NCI-H128 (cell line): Measurements from ENCODE around the gene PARD3B.

Experiments
- DNase-seq: peaks from one replicate; lab custom pipeline; 2025; ENCODE audit not compliant: unreplicated experiment; lab: John Stamatoyannopoulos, UW

The PARD3B gene

DNA sequence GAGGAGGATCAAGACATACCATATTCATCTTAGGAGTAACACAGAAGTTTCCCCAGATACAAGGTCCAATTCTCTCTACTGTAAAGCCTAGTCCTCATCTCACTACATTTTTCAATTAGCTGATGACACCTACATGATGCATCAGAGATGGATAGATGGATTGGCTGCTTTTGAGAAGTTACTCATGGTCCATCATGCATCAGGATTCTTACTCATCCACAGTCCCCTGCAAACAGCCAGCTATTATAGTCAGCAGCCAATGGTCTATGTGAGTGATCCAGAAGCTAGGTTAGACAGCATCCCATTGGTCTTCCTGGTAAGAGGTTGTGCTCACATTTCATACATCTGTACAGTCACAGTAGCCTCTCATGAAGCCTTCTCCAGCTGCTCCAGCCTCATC is 982.5 kb downstream of the PARD3B start:
- no peak for DNase-seq

DNA sequence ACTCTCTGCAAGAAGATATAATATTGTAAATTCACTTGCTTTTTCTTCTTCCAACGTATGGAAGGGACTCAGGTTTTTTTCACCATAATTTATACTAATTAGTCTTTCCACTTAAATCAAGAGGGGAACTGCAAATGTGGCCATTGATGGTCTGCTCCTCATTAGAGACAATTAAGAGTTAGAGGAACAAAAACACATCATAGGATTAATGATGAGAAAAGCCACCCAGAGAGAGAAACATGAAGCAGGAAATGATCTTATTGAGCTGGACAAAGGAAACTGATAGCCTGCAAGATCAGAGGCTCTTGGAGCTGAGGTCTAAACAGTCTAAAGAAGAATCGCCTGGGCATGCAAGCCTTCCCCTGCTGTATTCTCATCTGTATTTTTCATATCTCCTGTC is 985.8 kb downstream of the PARD3B start:
- no peak for DNase-seq

DNA sequence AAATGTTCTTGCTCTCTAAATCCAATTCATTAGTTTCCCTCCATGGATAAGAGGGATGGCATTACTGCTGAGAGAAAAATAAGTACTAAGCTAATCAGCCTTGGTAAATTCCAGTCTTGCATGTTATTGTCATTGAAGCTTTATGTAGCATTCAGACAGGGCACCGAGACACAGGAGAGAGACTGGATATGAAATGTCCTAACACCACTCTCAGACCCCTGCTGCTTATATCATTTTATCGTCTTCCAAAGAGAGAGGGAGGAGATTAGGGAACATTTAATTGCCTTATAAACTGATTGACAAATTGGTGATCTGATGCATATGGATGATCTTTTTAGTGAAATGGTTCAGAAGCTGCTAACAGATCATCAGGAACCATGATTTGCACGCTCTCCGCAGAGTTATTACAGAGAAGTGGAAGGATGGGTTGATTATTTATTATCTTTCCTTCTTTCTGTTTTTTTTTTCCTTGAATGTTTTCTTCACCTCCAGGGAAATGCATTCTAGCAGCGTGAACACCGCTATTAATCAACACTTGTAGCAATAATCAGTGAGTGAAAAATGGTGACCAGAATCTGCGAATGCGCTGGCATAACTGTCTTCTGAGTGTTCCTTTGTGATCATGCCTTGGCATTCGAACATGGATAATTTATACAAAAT is 986.3 kb downstream of the PARD3B start:
- no peak for DNase-seq

DNA sequence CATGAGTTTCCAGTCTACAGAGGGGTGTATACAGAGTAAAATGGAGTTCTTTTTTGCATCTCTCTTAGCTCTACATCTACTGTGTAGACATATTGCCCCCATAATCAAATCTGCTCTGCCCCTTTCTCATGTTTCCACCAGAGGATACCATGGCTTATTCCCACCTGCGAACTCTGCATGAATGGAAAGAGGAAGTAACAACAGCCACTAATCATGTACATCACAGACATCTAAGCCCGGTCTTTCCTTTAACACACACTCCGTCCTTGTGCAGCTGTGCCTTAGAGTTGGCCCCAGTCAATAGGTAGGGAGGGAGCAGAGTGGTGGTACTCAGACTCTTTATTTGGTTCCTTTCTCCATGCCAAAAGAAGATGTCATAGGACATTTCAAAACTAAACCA is 989.7 kb downstream of the PARD3B start:
- no peak for DNase-seq

DNA sequence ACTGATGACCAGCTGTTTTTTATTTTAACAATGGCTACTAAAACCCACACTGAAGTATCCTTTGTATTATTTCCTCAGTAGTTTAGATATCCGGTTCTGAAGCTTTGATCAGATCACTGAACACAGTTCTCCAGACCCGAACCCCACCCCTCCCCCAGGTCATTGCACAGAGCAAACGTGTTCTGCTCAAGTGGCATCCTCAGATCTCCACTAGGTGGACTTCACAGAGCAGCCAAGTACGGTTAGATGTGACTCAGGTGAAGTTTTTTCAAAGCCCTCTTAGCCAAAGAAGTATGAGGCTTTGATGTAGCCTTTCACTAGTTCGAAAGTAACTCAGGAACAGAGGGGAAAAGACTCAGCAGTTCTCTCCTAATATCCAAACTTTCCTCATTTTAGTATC is 994.3 kb downstream of the PARD3B start:
- DNase-seq = no peak

DNA sequence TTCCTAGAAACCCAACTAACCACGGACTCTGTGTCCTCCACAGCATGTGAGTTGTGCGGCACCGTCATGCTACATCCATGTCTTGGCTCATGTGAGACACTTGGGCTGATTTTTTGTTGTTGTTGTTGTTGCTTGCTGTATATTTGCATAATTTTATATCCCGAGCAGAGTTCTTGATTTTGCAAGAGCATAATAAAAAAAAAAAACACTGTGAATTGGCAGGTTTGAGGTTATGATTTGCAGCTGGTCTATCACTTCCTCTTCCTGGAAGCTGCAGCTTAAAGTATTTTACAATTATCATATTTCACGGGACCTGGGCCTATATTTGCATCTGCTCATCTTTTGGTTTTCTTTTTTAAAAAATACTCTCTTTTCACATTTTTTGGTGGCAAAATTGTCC is 994.8 kb downstream of the PARD3B start:
- DNase-seq = no peak

DNA sequence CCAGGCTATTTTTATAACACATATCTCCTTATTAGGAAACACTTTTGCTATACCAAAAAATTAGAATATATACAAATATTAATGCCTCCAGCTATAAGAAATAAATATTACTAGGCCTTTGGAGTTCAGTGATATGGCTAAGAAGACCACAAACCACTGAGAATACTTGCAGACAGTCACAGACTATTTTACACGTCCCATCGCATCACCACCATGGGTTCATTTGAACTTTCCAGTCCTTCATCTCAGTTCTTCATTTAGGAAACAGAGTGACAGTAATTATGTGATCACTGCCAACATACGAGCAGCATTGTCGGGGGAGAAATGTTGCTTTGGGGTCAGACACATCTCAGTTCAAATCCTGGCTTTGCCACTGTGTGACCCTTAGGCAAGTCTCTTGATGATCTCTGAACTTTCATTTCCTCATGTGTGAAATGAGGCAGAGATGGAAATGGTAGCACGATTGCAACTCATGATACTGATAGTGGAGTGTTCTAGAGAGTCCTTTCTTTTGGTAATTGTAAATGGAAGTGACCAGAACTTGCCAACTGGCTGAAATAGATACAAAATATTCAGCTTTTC is 998.1 kb downstream of the PARD3B start:
- no peak for DNase-seq

DNA sequence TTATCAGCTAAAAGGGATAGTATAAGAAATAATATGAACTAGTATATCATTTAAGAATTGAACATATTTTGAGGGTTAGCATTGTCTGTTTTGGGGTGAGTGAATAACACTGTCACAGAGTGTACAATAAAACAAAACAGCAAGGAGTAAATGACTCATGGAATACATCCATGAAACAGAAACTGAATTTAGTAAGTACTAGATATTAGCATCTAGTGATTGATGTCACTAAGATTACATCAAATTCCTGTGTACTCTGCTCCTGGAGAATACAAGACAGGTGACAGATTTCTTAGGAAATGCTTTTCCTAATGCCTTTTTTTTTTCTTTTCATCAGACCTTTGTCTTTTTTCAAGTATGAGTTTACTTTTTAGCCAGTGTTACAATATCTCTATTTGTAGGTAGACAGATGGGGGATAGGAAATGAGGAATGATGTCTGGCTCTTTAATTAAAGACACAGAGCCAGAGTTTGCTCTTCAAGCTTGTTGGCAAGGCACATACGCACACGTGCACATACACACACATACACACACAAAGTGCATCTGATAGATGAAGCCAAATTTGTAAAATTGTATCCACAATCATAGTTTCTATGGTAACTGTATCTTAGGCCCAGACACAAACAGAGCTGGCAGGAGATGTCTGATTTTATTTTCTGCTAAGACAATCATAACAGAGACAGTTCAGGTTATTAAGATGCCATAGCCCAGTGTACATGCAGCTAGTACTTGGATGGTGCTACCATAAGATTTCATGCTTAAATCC is 998.8 kb downstream of the PARD3B start:
- no peak for DNase-seq

DNA sequence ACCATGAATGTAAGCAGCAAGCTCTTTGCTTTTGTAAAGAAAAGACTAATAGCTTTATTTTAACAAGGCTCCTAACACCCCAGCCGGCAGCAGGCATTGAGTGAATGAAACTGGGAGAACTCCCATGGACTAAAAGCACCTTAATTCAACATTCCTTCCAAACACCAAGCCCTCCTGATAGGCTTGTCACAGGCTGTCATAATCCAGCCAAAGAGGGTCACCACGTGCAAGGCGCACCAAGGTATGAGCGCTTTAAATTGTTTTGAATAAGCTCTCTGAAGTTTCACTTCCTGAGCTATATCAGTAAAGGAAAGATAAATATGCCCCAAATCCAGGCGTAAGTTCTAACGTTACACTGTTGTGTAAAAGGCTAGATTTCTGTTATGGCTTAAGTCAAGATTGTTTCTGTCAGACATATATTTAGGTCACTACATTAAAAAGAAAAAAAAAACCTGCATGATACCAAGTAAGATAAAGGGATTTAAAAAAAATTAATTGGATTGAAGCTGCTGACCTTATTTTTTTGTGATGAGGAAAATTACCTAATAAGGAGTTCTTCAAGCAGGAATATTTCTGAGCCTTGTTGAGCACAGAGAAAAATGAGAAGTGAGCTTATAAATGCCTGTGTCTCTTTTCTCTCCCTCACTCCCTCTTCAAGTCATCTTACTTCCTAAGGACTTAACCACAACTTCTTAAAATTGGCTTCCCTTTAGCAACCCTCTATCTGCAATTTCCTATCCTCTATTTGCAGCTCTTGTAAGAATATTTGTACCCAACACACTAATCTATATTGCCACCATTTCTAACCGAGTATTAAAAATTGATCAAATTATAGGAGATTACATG is 1000.9 kb downstream of the PARD3B start:
- DNase-seq = no peak

DNA sequence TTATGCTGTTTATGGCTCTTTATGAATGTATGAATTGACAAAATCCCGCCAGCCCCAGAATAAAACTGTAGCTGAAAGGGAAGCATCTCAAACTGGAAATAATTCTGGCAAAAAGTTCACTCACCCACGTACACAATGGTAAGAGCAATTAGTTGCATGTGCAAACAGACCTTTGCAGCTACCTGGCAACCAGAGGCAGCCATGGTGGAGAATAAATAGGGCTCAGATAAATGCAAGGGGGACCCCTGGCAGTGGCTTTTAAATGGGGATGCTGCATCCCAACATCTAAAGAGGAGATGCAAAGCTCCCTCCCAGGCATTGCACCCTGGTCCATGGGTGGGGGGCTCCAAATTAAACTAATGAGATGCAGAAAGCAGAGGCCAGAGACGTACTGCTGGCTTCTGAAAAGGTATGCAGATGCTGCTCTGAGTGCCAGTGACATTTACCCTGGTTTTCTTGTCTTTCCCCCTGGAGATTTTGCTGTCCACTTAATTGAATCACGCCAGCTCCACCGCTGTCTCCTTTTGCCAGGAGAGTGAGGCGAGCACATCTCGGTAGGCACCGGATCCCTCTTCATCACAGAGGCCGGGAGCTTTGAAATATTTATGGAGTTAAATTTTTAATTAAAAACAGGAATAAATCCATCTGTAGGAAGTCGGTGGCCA is 1010.4 kb downstream of the PARD3B start:
- no peak for DNase-seq

DNA sequence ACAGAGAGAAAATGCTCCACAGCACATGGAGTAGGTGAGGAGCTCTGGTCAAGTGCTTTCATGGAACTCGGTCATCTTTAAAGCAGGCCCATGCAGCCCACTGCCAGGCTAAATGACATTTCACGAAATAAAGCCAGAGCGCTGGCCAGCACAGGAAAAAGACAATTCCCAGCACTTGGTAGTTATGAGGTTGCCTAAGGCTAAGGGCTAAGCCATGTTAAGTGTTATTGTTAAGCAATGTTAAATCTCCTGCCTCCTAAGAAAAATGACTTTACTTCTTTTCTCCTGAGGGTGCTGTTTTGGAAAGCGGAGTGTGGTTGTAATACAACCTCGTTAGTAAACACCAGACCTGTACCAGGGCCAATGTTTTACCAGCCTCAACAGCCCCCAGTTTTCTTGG is 1011.1 kb downstream of the PARD3B start:
- no peak for DNase-seq

DNA sequence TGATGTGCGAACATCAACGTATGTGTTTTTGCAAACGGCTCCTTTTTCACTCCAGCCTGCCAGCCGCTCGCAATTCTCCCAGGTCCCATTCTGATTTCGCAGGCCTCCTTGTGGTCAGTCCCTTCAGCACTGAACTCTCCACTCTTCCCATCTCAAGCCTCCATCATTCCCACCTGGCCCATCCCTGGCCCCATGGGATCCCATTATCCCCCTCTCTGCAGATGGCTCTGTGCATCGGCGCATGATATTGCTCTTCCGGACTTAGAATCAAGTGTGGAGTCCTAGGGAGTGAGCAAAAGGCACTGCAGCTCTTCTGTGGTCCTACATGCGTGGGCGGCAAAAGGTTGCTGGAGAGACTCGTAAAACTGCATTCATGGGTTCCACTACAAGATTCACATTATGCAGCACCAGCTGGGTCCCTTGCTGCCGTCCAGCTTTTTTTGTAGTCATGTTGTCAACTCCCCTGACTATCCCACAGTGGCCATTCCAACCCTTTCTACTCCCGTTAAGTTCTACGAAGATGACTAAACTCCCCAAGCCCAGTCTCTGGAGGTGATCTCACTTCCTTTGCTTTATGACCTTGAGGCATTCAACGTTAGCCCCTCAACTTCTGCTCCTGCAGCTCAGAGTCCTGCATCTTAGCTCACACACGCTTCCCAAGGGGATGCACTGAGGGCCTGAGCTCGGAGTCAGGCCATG is 1011.7 kb downstream of the PARD3B start:
- no peak for DNase-seq

DNA sequence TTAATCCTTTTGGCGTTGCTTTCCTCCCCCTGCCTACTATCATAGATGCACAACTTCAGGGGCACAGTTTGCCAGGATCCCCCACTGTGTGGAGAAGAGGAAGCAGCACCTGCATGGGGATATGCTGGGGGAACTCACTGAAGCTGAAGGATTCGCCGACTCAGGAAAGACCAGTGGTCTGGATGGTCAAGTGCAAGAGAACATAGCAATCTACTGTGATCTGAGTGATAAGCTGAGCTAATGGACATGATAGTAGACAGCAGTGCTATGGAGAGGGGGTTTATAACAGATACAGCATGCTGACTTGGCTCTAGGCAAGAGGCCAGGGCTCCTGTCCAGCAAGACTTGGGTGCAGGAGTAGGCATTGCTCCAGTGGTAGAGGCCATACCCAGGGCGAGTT is 1012.6 kb downstream of the PARD3B start:
- no peak for DNase-seq

DNA sequence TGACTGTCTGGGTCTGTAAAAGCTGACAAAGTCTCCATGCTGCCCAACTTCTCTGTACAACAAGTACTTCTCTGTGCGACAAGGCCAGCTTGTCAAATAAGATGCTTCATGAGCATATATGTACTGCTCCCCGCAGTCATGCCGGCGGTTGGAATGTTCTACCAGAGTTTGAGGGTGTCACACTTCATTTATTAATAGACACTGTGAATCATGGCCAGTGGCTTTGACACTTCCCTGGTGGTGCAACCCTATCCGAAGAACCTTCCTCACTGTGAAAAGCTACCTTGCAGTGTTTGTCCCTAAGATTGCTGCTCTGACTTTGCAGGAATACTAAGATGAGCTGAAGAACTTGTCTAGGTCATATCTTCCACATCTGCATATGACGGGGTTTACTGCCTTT is 1016.2 kb downstream of the PARD3B start:
- no peak for DNase-seq

DNA sequence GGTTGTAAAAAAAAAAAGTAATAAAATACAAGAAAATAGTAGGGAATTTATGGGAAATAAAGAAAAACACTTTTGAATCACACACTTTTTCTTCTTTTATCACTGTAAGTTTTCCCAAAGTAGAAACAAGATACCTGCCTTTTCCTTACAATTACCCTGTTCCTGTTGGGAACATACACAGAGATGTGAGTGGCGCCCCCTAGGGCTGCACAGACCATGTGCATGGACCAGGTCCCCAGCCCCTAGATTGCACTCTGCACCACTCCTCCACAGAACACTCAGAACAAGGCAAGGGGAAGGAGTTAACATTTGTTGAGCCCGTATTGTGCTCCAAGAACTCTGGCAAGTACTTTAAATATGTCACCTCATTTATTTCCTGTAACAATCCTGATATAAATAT is 1018.4 kb downstream of the PARD3B start:
- DNase-seq = no peak

DNA sequence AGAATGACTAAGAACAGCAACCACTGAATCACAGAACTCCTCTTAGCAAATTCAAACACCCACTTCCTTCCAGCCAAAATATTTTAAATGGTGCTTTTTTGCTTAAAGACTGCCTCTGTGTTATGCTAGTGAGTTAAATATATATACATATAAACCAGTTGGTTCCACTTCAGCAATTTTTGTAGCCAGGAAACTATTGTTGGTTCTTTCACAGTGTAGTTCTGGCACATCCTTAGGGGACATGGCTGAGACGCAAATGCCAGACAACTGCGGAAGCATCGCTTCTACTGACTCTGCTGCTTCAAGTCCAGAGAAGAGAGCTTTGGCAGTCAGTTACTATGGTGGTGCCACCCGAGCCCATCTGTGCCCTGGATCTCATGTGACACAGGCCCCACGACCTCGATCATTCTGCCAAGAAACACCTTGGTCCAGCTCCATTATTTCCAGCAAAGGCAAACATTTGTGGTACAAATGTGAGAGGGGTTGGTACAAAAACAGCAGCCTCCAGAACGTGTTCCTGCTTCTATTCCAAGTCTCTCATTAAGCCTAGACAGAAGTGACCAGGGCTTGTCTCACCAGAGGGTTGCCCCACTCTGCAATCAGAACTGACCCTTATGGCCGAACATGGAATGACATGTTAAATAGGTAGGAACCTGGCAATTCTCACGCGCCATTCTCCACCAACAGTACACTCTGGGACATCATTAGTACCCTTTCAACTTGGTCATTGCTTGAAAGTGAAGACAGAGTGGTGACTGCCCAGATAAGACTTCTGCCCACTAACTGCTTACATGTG is 1019.3 kb downstream of the PARD3B start:
- DNase-seq = no peak

DNA sequence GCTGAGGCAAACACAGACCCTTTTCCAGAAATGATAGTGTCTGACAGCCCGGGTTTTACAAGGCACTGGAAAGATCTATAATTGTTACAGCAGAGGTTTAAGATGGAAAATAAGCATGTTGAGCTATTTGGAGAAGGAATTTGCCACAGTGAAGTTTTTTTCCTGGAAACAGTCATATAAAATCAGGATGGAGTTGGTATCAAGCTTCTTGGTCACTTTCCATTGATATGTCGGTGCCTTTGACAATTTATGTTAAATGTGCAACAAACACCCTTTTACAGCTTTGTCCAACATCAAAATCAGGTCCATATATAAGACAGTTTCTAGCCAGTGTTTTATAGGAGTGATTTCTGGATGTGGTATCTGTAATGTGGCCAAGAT is 1019.9 kb downstream of the PARD3B start:
- no peak for DNase-seq

DNA sequence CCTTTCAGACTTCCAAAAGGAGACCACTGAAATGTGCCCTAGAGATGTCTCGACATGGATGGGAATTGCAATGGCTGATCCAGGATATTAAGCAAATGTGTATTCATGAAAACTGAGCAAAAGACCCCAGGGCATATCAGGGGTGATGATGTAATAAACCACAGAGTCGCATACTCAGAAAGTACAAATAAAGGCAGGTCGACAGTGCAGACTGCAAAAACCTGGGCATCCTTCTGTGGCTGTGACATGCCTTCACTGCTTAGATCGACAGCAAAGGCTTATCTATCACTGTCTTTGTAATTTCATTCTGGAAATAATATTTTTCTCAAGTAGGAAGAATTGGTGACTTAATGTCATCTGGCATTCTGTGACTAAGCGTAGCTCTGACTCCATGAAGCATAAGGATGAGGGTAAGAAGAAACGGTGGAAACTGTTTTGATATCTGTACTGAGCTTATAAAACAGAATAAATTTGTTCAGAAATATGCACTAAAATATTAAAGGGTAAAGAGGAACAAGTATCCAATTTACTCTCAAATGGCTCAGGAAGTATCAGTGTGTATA is 1021.4 kb downstream of the PARD3B start:
- no peak for DNase-seq

DNA sequence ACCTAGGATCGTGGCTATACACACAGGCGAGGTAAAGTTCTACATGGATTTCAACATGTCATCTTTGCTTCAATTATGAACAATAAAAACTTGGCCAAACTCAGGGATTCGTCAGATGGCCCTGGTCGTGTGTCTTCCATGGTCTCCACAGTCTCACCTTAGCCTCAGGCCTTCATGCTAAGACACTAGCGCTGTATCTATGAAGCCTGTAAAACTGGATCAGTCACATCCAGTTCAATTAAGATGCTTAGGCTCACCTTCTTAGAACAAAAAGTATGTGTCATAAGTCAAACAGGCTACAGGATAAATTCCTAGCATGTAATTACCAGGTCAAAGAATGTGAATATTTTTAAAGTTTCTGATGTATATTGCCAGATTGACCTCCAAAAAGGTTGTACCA is 1023.3 kb downstream of the PARD3B start:
- no peak for DNase-seq
